ENCODE measurements around the gene SFSWAP. TPM values are rescaled to one million over a fixed set of nuclear protein-coding genes. Genes with fewer than 3 reads are reported as not detected.
A peak's percentile ranks its signal among the peaks of the same experiment; 100 is the strongest.

The SFSWAP gene
- total RNA-seq, 1 donor from 2014 or later = 34.9 TPM

DNA sequence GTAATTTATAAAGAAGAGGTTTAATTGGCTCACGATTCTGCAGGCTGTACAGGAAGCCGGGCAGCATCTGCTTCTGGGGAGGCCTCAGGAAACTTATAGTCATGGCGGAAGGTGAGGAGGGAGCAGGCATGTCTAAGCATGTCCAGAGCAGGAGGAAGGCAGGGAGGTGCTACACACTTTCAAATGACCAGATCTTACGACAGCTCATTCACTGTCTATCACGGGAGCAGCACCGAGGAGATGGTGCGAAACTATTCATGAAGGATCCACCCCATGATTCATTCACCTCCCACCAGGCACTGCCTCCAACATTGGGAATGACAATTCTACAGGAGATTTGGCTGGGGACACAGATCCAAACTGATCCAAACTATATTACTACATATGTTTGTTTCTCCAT, 10.0 kb downstream of the SFSWAP start:
- no peak overlapping the region for H3K4me3 ChIP-seq
- TF ChIP-seq POLR2A (IDR thresholded peaks at IDR 0.05) (no peak), POLR2AphosphoS5 (IDR thresholded peaks at IDR 0.05; ENCODE audit: insufficient read depth in 1 of 2, low read depth in 1 of 2) (no peak)
- TF ChIP-seq, protein P1, sequence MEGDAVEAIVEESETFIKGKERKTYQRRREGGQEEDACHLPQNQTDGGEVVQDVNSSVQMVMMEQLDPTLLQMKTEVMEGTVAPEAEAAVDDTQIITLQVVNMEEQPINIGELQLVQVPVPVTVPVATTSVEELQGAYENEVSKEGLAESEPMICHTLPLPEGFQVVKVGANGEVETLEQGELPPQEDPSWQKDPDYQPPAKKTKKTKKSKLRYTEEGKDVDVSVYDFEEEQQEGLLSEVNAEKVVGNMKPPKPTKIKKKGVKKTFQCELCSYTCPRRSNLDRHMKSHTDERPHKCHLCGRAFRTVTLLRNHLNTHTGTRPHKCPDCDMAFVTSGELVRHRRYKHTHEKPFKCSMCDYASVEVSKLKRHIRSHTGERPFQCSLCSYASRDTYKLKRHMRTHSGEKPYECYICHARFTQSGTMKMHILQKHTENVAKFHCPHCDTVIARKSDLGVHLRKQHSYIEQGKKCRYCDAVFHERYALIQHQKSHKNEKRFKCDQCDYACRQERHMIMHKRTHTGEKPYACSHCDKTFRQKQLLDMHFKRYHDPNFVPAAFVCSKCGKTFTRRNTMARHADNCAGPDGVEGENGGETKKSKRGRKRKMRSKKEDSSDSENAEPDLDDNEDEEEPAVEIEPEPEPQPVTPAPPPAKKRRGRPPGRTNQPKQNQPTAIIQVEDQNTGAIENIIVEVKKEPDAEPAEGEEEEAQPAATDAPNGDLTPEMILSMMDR (IDR thresholded peaks at IDR 0.05) = no peak
- H3K27ac ChIP-seq = no peak overlapping the region
- no peaks in the 10 kb centered on the region for H3K27me3 ChIP-seq
- no peak for DNase-seq (ENCODE audit: extremely low spot score in 2 of 2)
- peaks cover 0 to 86% of the 10 kb centered on the region in 2 donors for H3K36me3 ChIP-seq
- intact Hi-C loops (cut with DNase I) = no loop called here
- no peaks in the 10 kb centered on the region for H3K9me3 ChIP-seq
- H3K4me1 ChIP-seq = no peaks in the 10 kb centered on the region

DNA sequence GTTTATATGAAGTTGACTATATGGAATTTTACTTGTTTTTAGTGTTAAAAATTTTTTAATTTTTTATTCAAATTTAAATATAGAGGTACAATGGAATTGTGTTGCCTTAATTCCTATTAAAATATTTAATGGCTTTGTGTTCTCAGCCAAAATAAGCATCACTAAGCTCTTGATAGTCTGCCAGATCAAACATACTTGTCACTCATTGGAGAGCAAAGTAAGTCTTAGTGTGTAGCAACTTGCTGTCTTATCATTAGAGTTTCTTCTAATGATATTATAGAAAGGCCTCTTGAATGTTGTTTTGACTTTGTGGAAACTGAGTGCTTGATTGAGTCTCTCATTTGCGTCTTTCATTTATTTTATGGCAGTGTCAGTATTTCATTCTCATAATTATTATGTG, 10.7 kb downstream of the SFSWAP start:
- H3K4me1 ChIP-seq = no peaks in the 10 kb centered on the region
- intact Hi-C loops (cut with DNase I) = no loop called here
- TF ChIP-seq, protein P1 (IDR thresholded peaks at IDR 0.05) = no peak
- no peak for TF ChIP-seq POLR2A (IDR thresholded peaks at IDR 0.05)
- TF ChIP-seq POLR2AphosphoS5 (IDR thresholded peaks at IDR 0.05; ENCODE audit: insufficient read depth in 1 of 2, low read depth in 1 of 2) = no peak
- peaks cover 0 to 86% of the 10 kb centered on the region in 2 donors for H3K36me3 ChIP-seq
- H3K4me3 ChIP-seq = no peak overlapping the region
- no peaks in the 10 kb centered on the region for H3K9me3 ChIP-seq
- no peak overlapping the region for H3K27ac ChIP-seq
- no peaks in the 10 kb centered on the region for H3K27me3 ChIP-seq
- no peak for DNase-seq (ENCODE audit: extremely low spot score in 2 of 2)

DNA sequence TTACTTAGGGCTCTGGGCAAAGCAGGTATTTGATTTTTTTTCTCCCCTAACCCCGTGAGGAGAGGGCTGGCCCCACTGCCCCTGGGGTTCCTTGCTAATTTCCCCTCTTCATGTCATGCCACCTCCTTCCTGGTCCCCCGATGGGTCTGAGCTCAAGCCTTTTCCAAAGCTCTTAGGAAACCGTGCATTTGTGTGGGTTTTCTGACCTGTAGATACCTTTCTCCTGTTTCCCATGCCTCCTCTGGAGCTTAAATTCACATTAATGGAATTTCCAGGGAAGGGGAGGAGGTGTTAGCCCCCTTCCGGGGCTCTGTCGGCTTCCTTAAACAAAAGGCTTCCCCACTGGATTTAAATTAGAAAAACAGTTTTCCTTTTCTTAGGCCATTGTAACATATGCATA, 12.6 kb downstream of the SFSWAP start:
- Histone ChIP-seq H3K27ac (no peak overlapping the region), H3K4me1 (no peaks in the 10 kb centered on the region), H3K27me3 (no peaks in the 10 kb centered on the region), H3K4me3 (no peak overlapping the region), H3K36me3 (peaks cover 0 to 88% of the 10 kb centered on the region in 2 donors), H3K9me3 (no peaks in the 10 kb centered on the region)
- DNase-seq (ENCODE audit: extremely low spot score in 2 of 2) = peak in 1 of 2 donors; percentile 25
- intact Hi-C loops (cut with DNase I) = no loop called here
- no peak for TF ChIP-seq POLR2A (IDR thresholded peaks at IDR 0.05)
- TF ChIP-seq POLR2AphosphoS5 (IDR thresholded peaks at IDR 0.05; ENCODE audit: insufficient read depth in 1 of 2, low read depth in 1 of 2) = no peak
- TF ChIP-seq, protein P1 (IDR thresholded peaks at IDR 0.05) = no peak

DNA sequence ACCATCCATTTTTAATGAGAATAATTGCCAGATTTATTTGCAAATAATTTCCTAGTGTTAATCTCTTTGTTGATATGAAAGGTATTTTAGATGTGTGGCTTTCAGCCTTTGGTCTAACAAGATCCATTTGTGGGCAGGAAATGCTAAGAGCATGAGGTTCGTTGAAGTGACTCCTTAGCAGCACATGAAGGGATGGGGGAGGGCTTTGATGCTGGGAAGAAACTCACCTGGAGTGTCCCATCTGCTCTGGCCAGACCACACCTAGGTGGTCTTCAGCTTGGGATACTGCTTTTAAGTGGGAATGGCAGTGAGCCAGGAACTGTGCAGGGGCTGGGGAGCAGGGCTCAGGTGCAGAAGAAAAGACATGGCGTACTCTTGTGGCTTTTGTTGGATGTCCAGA, 13.6 kb downstream of the SFSWAP start:
- no peaks in the 10 kb centered on the region for H3K27me3 ChIP-seq
- no peaks in the 10 kb centered on the region for H3K9me3 ChIP-seq
- no peak for TF ChIP-seq POLR2AphosphoS5 (IDR thresholded peaks at IDR 0.05; ENCODE audit: insufficient read depth in 1 of 2, low read depth in 1 of 2)
- TF ChIP-seq, protein P1 (IDR thresholded peaks at IDR 0.05) = no peak
- TF ChIP-seq POLR2A (IDR thresholded peaks at IDR 0.05) = no peak
- no peaks in the 10 kb centered on the region for H3K4me1 ChIP-seq
- no peak overlapping the region for H3K27ac ChIP-seq
- H3K4me3 ChIP-seq = no peak overlapping the region
- intact Hi-C loops (cut with DNase I) = no loop called here
- H3K36me3 ChIP-seq = peaks cover 4 to 88% of the 10 kb centered on the region in 2 donors
- no peak for DNase-seq (ENCODE audit: extremely low spot score in 2 of 2)

DNA sequence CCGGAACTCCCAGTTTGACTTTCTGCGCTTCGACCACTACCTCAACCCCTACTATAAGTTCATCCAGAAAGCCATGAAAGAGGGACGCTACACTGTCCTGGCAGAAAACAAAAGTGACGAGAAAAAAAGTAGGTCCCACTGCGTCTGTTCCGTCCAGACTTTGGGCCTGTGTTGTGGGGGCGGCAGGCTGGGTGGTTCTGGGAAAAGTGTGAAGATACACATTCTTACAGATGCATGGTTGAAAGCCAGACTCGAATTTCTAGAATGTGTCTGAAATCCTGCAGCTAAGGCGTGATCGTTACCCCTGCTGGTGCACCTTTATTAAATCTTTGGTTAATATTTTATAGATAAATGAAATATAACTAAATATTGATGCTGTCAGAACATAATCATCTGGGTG, 14.6 kb downstream of the SFSWAP start:
- no peak overlapping the region for H3K4me3 ChIP-seq
- H3K9me3 ChIP-seq = no peaks in the 10 kb centered on the region
- intact Hi-C loops (cut with DNase I) = no loop called here
- no peaks in the 10 kb centered on the region for H3K4me1 ChIP-seq
- no peak for DNase-seq (ENCODE audit: extremely low spot score in 2 of 2)
- no peak overlapping the region for H3K27ac ChIP-seq
- H3K27me3 ChIP-seq = no peaks in the 10 kb centered on the region
- peaks cover 4 to 88% of the 10 kb centered on the region in 2 donors for H3K36me3 ChIP-seq
- no peak for TF ChIP-seq POLR2A (IDR thresholded peaks at IDR 0.05)
- TF ChIP-seq, protein P1 (IDR thresholded peaks at IDR 0.05) = no peak
- no peak for TF ChIP-seq POLR2AphosphoS5 (IDR thresholded peaks at IDR 0.05; ENCODE audit: insufficient read depth in 1 of 2, low read depth in 1 of 2)
